Measurements from ENCODE around the gene KCNQ4. TPM values are rescaled to one million over a fixed set of nuclear protein-coding genes. Genes with fewer than 3 reads are reported as not detected.

KCNQ4 gene
- total and polyA plus RNA-seq, 10 of the 15 experiments (the other 5 are each of a cell fraction or from before 2014, with no cell fraction given): 0.04 to 0.18 (median 0.08) TPM; not detected in 2

- Histone ChIP-seq H3K79me2 (ENCODE audit: control insufficient read depth, insufficient read depth, low read length) (peaks cover 18% of the 10 kb centered on the region), H3K27ac (ENCODE audit: control insufficient read depth, insufficient read depth) (no peak overlapping the region), H3K9me3 (replicated peaks; ENCODE audit: control insufficient read depth, insufficient read depth, low read length) (no peaks in the 10 kb centered on the region), H3K4me2 (ENCODE audit: control insufficient read depth, insufficient read depth) (no peak overlapping the region), H3K27me3 (replicated peaks in 1 of 2; ENCODE audit: control insufficient read depth in 2 of 2, insufficient read depth in 2 of 2, low read length in 1 of 2) (no peaks in the 10 kb centered on the region), H3K4me3 (no peak overlapping the region), H3K4me1 (ENCODE audit: control insufficient read depth, insufficient read depth, low read length) (peaks cover 3% of the 10 kb centered on the region; the same call in 1 of the 2 replicates), H4K20me1 (ENCODE audit: control insufficient read depth, insufficient read depth) (no peaks in the 10 kb centered on the region), H2AFZ (ENCODE audit: control insufficient read depth, low read depth, low read length) (no peak overlapping the region), H3K9ac (ENCODE audit: control insufficient read depth, insufficient read depth, low read length) (no peak overlapping the region), H3K36me3 (ENCODE audit: control insufficient read depth in 2 of 2, insufficient read depth in 2 of 2, low read length in 1 of 2) (peaks cover 13 to 37% of the 10 kb centered on the region in 2 experiments)
- FAIRE-seq: no peak
- ChIA-PET POLR2A (no interaction called here), RAD21 (ENCODE audit: unreplicated experiment) (no interaction called here), SMC1A (ENCODE audit: uncharacterized antibody, unreplicated experiment) (interaction anchor here (0.7 kb wide), 1 partner anchor 53 kb away, joined by 3 read pairs; no protein-coding TSS in a partner anchor), CTCF (no interaction called here)
- no TSS peak for BruUV-seq (replicated peaks)
- no peak for ATAC-seq
- TF ChIP-seq ZZZ3 (IDR thresholded peaks at IDR 0.05; ENCODE audit: control insufficient read depth, insufficient read length, low read depth) (no peak), ATF3 (IDR thresholded peaks at IDR 0.05; ENCODE audit: borderline replicate concordance, extremely low read depth, low read depth, low read length) (no peak)
- in situ Hi-C loops (cut with MboI): no loop called here
- DNase-seq (ENCODE audit: low read depth, low spot score): no peak
- 96% methylated on average over 3 of the region's 3 CpGs for WGBS (ENCODE audit: insufficient coverage, insufficient replicate concordance, low lambda C conversion rate, missing lambda C conversion rate)
- intact Hi-C loops (cut with micrococcal nuclease; ENCODE audit: unreplicated experiment): no loop called here
Observed at GRCh38 chr1:40743452-40743851, 40.1 kb upstream of the KCNQ4 start.

GRCh38 chr1:40743860-40744259, 39.7 kb upstream of the KCNQ4 start:
- intact Hi-C loops (cut with micrococcal nuclease; ENCODE audit: unreplicated experiment) (no loop called here), in situ Hi-C loops (cut with MboI) (no loop called here)
- Histone ChIP-seq H3K79me2 (ENCODE audit: control insufficient read depth, insufficient read depth, low read length) (peaks cover 18% of the 10 kb centered on the region), H4K20me1 (ENCODE audit: control insufficient read depth, insufficient read depth) (no peaks in the 10 kb centered on the region), H2AFZ (ENCODE audit: control insufficient read depth, low read depth, low read length) (no peak overlapping the region), H3K36me3 (ENCODE audit: control insufficient read depth in 2 of 2, insufficient read depth in 2 of 2, low read length in 1 of 2) (peaks cover 13 to 36% of the 10 kb centered on the region in 2 experiments), H3K4me3 (no peak overlapping the region), H3K4me1 (ENCODE audit: control insufficient read depth, insufficient read depth, low read length) (peaks cover 3% of the 10 kb centered on the region; the same call in 1 of the 2 replicates), H3K9me3 (replicated peaks; ENCODE audit: control insufficient read depth, insufficient read depth, low read length) (no peaks in the 10 kb centered on the region), H3K27ac (ENCODE audit: control insufficient read depth, insufficient read depth) (no peak overlapping the region), H3K9ac (ENCODE audit: control insufficient read depth, insufficient read depth, low read length) (no peak overlapping the region), H3K4me2 (ENCODE audit: control insufficient read depth, insufficient read depth) (no peak overlapping the region), H3K27me3 (replicated peaks in 1 of 2; ENCODE audit: control insufficient read depth in 2 of 2, insufficient read depth in 2 of 2, low read length in 1 of 2) (no peaks in the 10 kb centered on the region)
- DNase-seq (ENCODE audit: low read depth, low spot score) (no peak), ATAC-seq (no peak), FAIRE-seq (no peak)
- ChIA-PET SMC1A (ENCODE audit: uncharacterized antibody, unreplicated experiment) (no interaction called here), RAD21 (ENCODE audit: unreplicated experiment) (interaction anchor here (0.6 kb wide), 1 partner anchor 72 kb away, joined by 4 read pairs; no protein-coding TSS in a partner anchor), CTCF (interaction anchor here (0.9 to 1.7 kb wide), 2 partner anchors 31 to 44 kb away, joined by 3 to 9 read pairs; no protein-coding TSS in a partner anchor), POLR2A (interaction anchor here (1.6 kb wide), 1 partner anchor 21 kb away, joined by 3 read pairs; no protein-coding TSS in a partner anchor)
- BruUV-seq (replicated peaks): no TSS peak
- WGBS (ENCODE audit: insufficient coverage, insufficient replicate concordance, low lambda C conversion rate, missing lambda C conversion rate): 98% methylated on average over 3 of the region's 3 CpGs
- TF ChIP-seq CBFB (IDR thresholded peaks at IDR 0.05; ENCODE audit: low read depth) (no peak), BRCA1 (IDR thresholded peaks at IDR 0.05; ENCODE audit: low read depth, low read length) (no peak), NR2C2 (IDR thresholded peaks at IDR 0.05; ENCODE audit: borderline replicate concordance, control insufficient read depth, insufficient read length, low read depth) (no peak), PKNOX1 (IDR thresholded peaks at IDR 0.05) (no peak), EP300 (IDR thresholded peaks at IDR 0.05; ENCODE audit: borderline replicate concordance in 1 of 2, control insufficient read depth in 1 of 2, low read depth in 2 of 2, low read length in 2 of 2) (no peak), ZBTB4 (CRISPR knock-in tag; IDR thresholded peaks at IDR 0.05) (no peak)

All from GM12878 (cell line).